T-helper 17 cell (primary cell): ENCODE measurements around the gene CFAP300. TPM values are rescaled to one million over a fixed set of nuclear protein-coding genes. Genes with fewer than 3 reads are reported as not detected.

ENCODE experiments used
- ATAC-seq: fragments of 150-1000 bp; cut with Tn5 transposase; 2 replicates; pipeline ENCODE4 v1.10.0; 2021; ENCODE audit warnings: mild to moderate bottlenecking, moderate library complexity
- DNase-seq, 3 donors: peaks; one replicate each; pipeline versions ENCODE4 v3.0.0 to v3.0.0-alpha.2; 2020 to 2021
- H3K9me3 ChIP-seq: one replicate; pipeline ENCODE4 v1.7.0; 2013; ENCODE audit warnings: low read length, mild to moderate bottlenecking; ENCODE audit not compliant: control insufficient read depth, poor library complexity, severe bottlenecking
- H3K27ac Mint-ChIP-seq: one replicate; pipeline ENCODE4 v1.8.0; 2022; ENCODE audit warnings: mild to moderate bottlenecking, moderate library complexity, mixed read lengths
- H3K27me3 Mint-ChIP-seq: one replicate; pipeline ENCODE4 v1.8.0; 2022; ENCODE audit warnings: mixed read lengths
- H3K36me3 Mint-ChIP-seq: one replicate; pipeline ENCODE4 v1.8.0; 2022; ENCODE audit warnings: low read depth, mixed read lengths
- H3K4me1 Mint-ChIP-seq: one replicate; pipeline ENCODE4 v1.8.0; 2022; ENCODE audit warnings: mild to moderate bottlenecking, mixed read lengths
- H3K4me3 Mint-ChIP-seq: one replicate; pipeline ENCODE4 v1.8.0; 2022; ENCODE audit warnings: mild to moderate bottlenecking, moderate library complexity, mixed read lengths
- total RNA-seq, 4 donors: library from RNA in 2 of 4; stranded (reverse) in 2 of 4; gene quantifications; one replicate each; pipeline ENCODE4 v1.2.3 and lab custom pipeline; 2022 to 2026

CFAP300 gene
- total RNA-seq (not detected), total RNA-seq (lab: John Stamatoyannopoulos, UW) (0 reads per million in 2 donors)

- peaks cover 3% of the 10 kb centered on the region for H3K36me3 Mint-ChIP-seq
These were observed at the start of gene CFAP300 for GRCh38 chr11:102047305-102047924. Gene CFAP300, plus strand, starts transcription at chr11:102047437. Its CDS starts 34 bp downstream, at chr11:102047471.

DNA sequence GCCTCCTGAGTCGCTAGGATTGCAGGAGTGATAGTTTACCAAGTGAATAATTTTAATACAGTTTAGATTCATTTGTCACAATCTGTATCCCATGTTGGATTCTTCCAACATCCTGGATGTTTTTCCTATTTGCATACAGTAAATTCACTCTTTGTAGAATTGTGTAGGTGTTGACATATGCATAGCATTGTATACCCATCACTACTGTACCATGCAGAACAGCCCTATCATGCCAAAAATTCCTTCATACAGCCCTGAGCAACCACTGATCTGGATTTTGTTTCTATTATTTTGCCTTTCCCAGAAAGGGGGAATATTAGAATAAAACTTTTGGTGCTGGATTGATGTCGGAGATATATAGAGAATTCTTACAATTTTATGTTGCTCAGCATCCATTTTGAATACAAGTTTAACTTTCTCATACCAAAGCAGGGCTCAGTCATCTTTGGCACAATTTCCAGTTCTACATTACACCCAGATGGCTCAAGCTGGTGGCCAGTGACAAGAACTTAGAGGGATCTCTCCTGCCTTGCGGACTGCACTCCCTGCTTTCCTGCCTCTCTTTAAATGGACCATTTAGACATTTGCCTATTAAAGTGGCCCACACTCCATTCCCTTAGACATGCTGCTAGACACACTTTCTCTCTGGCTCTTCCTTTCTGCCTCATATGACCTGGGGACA is 45.4 kb upstream of the CFAP300 start:
- no peak for DNase-seq
- Mint-ChIP-seq H3K27ac (peak overlapping the region; percentile 51), H3K4me3 (no peak overlapping the region), H3K4me1 (peaks cover 6% of the 10 kb centered on the region), H3K27me3 (no peaks in the 10 kb centered on the region), H3K36me3 (peaks cover 2% of the 10 kb centered on the region)
- H3K9me3 ChIP-seq = no peaks in the 10 kb centered on the region
- ATAC-seq = no peak

More at GRCh38 chr11:102047305-102047924, at the start of gene CFAP300:
- ATAC-seq = peak; percentile 84
- DNase-seq = peak in 2 of 3 donors; percentile 12 to 21
- peak within 1 kb of the TSS; percentile 82 for H3K4me3 Mint-ChIP-seq
- peaks cover 28% of the 10 kb centered on the region for H3K27me3 Mint-ChIP-seq
- peak within 1 kb of the TSS; percentile 49 for H3K27ac Mint-ChIP-seq
- H3K9me3 ChIP-seq = no peaks in the 10 kb centered on the region
- H3K4me1 Mint-ChIP-seq = peaks cover 7% of the 10 kb centered on the region

DNA sequence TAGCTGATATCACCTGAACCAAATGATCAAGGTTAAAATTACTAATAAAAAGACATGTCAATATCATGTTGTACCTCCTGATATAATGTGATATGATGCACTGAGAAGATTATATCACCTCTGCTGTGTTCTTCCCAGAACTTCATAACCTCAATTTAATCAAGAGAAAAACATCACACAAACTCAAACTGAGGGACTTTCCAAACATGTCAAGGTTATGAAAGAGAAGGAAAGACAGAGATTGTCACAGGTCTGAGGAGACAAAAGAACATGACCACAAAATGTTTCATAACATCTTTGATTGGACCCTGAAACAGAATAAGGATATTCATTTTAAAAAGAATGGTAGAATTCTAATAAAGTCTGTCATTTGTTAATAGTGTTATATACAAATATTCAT is 43.0 kb upstream of the CFAP300 start:
- peaks cover 2% of the 10 kb centered on the region for H3K36me3 Mint-ChIP-seq
- no peak overlapping the region for H3K4me3 Mint-ChIP-seq
- H3K4me1 Mint-ChIP-seq = peaks cover 8% of the 10 kb centered on the region
- peak; percentile 65 for ATAC-seq
- DNase-seq = no peak
- H3K9me3 ChIP-seq = no peaks in the 10 kb centered on the region
- H3K27me3 Mint-ChIP-seq = no peaks in the 10 kb centered on the region
- H3K27ac Mint-ChIP-seq = no peak overlapping the region

- ATAC-seq = no peak
- Mint-ChIP-seq H3K4me3 (no peak overlapping the region), H3K4me1 (peaks cover 8% of the 10 kb centered on the region)
These were observed 41.9 kb upstream of the CFAP300 start for GRCh38 chr11:102005306-102005705.

DNA sequence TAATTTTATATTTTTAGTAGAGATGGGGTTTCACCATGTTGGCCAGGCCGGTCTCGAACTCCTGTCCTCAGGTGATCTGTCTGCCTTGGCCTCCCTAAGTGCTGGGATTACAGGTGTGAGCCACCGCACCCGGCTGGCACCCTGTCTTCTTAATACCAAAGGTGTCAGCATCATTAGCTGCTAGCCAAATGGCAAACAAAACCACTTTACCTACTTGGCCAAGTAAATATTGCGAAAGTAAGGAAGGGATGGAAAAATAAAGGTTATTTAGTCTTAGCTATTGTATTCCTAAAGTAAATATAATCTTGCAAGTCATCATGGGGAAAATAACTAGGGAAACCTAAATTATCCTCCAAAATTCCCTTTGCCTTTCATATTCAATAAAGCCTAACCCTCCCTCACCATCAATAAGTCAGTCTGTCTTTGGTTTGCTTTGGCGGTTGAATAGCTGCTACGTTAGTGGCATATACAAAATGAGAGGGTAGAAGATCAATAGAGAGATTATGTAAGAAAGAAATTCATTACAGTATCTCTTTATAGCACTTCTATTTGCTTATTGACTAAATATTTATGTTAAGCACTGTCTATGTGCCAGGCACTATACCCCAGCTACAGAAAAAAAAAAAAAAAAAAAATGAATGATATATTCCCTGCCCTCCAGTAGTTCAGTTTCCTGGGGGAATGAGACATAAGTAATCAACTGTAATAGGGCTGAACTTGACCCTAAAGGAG is 40.2 kb upstream of the CFAP300 start:
- DNase-seq = no peak
- H3K4me1 Mint-ChIP-seq = peaks cover 8% of the 10 kb centered on the region
- peaks cover 5% of the 10 kb centered on the region for H3K36me3 Mint-ChIP-seq
- ATAC-seq = no peak
- H3K27me3 Mint-ChIP-seq = peaks cover 9% of the 10 kb centered on the region
- no peak overlapping the region for H3K27ac Mint-ChIP-seq
- H3K9me3 ChIP-seq = no peaks in the 10 kb centered on the region
- no peak overlapping the region for H3K4me3 Mint-ChIP-seq

More at GRCh38 chr11:102005306-102005705, 41.9 kb upstream of the CFAP300 start:
- no peaks in the 10 kb centered on the region for H3K9me3 ChIP-seq
- H3K27ac Mint-ChIP-seq = no peak overlapping the region
- no peak for DNase-seq
- H3K36me3 Mint-ChIP-seq = peaks cover 5% of the 10 kb centered on the region
- peaks cover 7% of the 10 kb centered on the region for H3K27me3 Mint-ChIP-seq

GRCh38 chr11:102007567-102008437 is 39.4 kb upstream of the CFAP300 start:
- H3K27ac Mint-ChIP-seq = no peak overlapping the region
- DNase-seq = no peak
- peaks cover 15% of the 10 kb centered on the region for H3K27me3 Mint-ChIP-seq
- H3K36me3 Mint-ChIP-seq = peaks cover 2% of the 10 kb centered on the region
- H3K9me3 ChIP-seq = no peaks in the 10 kb centered on the region
- ATAC-seq = no peak
- peaks cover 8% of the 10 kb centered on the region for H3K4me1 Mint-ChIP-seq
- H3K4me3 Mint-ChIP-seq = no peak overlapping the region

DNA sequence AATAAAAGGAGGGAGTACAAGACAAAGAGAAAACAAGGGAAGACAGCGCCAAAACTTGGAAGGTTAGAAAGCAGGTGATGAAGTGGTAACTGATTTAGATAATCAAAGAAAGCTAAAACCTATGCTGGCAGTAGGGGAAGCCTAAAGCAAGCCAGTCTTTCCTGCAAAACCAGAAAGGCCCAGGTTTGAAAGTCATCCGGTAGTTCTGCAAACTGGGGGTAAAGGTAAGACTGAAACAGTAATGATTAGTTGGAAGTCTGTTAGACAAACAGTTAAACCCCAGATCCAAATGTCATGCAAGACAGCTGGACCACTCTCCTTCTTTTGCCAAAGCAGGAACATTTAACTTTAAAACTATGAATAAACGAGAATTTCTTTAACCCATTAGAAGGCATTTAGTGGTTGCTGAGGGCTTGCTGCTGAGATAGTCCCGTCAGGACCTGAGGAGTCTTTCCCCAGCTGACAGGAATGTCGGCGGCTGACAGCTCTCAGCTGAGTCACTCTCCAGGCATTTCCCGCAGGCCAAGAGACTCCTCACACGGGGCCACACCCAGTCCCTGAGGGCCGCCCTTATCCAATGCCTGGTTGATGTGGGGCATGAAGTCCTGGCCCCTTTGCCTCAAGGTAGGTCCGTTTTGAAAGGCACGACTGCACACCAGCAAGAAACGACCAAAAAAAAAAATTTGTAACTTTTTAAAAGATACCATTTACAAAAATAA is 36.3 kb upstream of the CFAP300 start:
- Mint-ChIP-seq H3K4me3 (no peak overlapping the region), H3K27me3 (peaks cover 23% of the 10 kb centered on the region), H3K36me3 (peaks cover 6% of the 10 kb centered on the region), H3K27ac (no peak overlapping the region), H3K4me1 (peaks cover 7% of the 10 kb centered on the region)
- no peaks in the 10 kb centered on the region for H3K9me3 ChIP-seq
- DNase-seq (no peak), ATAC-seq (no peak)

- DNase-seq = no peak
- Mint-ChIP-seq H3K27ac (no peak overlapping the region), H3K4me1 (peaks cover 5% of the 10 kb centered on the region), H3K27me3 (peaks cover 23% of the 10 kb centered on the region), H3K36me3 (peaks cover 6% of the 10 kb centered on the region), H3K4me3 (no peak overlapping the region)
- no peaks in the 10 kb centered on the region for H3K9me3 ChIP-seq
- ATAC-seq = peak; percentile 64
These were observed 34.3 kb upstream of the CFAP300 start for GRCh38 chr11:102012946-102013345.

GRCh38 chr11:102014756-102015155 is 32.5 kb upstream of the CFAP300 start:
- H3K4me1 Mint-ChIP-seq = peaks cover 5% of the 10 kb centered on the region
- peaks cover 22% of the 10 kb centered on the region for H3K27me3 Mint-ChIP-seq
- H3K36me3 Mint-ChIP-seq = peaks cover 6% of the 10 kb centered on the region
- no peaks in the 10 kb centered on the region for H3K9me3 ChIP-seq
- DNase-seq (no peak), ATAC-seq (no peak)
- H3K27ac Mint-ChIP-seq = no peak overlapping the region
- H3K4me3 Mint-ChIP-seq = no peak overlapping the region

DNA sequence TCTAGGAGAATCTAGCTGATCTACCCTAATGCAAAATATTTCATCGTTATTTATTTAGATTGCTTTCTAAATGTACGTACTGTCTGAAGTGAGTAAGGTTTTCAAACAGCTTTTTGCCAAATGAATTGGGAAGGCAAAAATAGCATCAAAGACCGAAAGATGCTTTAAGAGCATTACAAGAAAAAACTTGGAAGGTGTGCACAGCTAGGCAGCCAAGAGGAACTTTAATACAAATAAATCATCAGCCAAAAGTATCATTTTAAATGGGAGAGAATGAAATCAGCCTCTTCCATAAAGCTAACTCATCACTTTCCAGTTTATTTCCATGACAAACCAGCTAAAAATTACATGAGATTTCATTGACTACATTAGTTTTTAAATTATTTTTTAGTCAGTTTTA is 30.2 kb upstream of the CFAP300 start:
- ATAC-seq (no peak), DNase-seq (no peak)
- Mint-ChIP-seq H3K4me3 (no peak overlapping the region), H3K36me3 (peaks cover 3% of the 10 kb centered on the region), H3K27me3 (peaks cover 14% of the 10 kb centered on the region), H3K4me1 (peaks cover 5% of the 10 kb centered on the region), H3K27ac (no peak overlapping the region)
- no peaks in the 10 kb centered on the region for H3K9me3 ChIP-seq

DNA sequence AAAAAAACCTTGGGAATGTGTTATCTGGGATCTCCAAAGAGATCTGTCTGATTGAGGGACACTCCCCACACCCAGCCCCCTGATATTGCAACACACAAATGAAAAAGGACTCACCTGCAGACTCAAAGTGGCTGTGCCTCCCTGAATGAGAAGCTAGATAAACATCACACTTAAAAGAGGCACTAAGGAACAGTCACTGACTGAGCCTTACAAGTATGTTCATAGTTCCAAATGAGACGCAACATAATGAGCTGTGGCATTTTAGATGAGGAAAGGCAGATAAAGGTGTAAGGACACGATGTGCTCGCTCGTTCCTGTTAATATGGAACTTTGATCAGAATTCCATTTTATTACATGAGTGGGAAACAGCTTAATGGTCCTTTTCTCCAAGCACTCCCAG is 21.0 kb upstream of the CFAP300 start:
- no peak for ATAC-seq
- peaks cover 46% of the 10 kb centered on the region for H3K27me3 Mint-ChIP-seq

DNA sequence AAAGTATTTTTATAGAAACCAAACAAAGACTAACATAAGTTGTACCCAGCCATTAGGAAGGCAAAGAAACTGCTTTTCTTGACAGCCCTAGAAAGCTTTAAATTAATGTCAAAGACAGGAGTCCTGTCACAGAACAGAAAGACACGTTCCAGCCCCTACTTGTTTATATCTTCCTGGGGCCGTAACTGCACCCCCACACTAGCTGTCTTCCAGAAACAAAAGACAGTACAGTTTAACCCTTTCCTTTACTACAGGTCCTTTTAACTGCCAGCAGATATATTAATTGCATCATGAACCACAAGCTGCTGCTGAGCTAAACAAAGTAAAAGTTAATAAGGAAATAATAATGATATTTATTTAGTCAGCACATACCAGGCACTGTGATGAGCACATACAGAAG is 20.3 kb upstream of the CFAP300 start:
- peaks cover 3% of the 10 kb centered on the region for H3K36me3 Mint-ChIP-seq
- peaks cover 3% of the 10 kb centered on the region for H3K4me1 Mint-ChIP-seq
- H3K9me3 ChIP-seq = no peaks in the 10 kb centered on the region
- no peak overlapping the region for H3K27ac Mint-ChIP-seq
- ATAC-seq (no peak), DNase-seq (no peak)
- H3K27me3 Mint-ChIP-seq = peaks cover 46% of the 10 kb centered on the region
- H3K4me3 Mint-ChIP-seq = no peak overlapping the region

More for the DNA sequence above, 21.0 kb upstream of the CFAP300 start:
- no peak for DNase-seq
- no peaks in the 10 kb centered on the region for H3K9me3 ChIP-seq
- Mint-ChIP-seq H3K4me1 (peaks cover 3% of the 10 kb centered on the region), H3K27ac (no peak overlapping the region), H3K4me3 (no peak overlapping the region), H3K36me3 (peaks cover 3% of the 10 kb centered on the region)
